Activated CD4-positive, alpha-beta T cell treated with anti-CD3 and anti-CD28 coated beads for 24 hours (primary cell): Measurements from ENCODE around the gene OR2S2.
"Not testable (repeated sequence)": the region's sequence is repeated elsewhere in the genome, so short reads cannot be mapped to it uniquely, and the experiment has no call there.

Experiments
- DNase-seq, 2 donors: peaks; one replicate each; pipeline ENCODE4 v3.0.0-alpha.2; 2020; ENCODE audit warnings: low read depth in 2 of 2

Gene OR2S2

GRCh38 chr9:35962126-35962906 is 4.4 kb upstream of the OR2S2 start:
- DNase-seq = no peak

DNA sequence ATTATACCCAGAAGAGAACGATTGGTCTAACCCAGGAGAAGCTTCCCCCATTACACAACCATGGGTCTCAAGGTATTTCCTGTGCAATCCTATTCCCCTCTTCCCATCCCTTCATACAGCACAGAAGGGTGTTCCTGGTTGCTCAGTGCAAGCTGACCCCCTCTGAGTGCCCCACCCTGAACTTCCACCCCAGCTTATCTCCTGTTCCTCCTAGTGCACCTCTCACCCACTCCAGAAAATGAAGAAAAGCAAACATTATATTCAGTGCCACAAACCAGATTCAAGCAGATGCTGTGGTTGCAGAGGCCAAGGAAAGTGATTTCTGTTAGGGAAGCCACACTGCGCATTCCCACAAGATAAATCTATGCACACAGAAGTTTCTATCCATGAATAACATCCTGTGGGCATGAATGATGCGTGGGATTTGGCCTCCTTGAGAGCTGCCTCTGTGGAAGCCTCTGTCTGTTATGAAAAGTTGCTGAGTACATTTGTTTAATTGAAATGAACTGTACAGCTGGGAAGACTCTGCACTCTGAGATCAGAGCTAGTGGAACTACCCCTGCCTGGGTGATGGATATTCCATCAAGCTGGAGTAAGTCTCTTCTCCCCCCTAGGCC is 2.2 kb upstream of the OR2S2 start:
- DNase-seq = no peak

DNA sequence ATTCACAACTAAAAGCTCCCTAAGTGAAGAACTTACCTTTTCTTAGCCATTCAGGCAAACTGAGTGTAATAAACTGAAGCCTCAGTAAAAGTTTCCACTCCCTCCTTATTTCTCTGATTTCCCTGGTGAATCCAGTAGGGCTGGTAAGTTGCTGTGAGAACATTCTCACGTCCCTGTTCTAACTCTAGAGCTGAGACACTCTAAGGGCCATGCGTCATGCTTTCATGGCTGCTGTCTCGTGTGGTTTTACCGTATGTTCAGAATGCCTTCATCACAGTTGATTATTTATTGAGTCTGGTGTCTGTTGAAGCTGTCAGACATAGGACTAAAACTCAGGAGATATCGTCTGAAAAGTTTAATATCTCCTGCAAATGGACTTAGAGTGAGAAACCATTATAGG is 1.3 kb downstream of the OR2S2 start:
- DNase-seq = no peak

DNA sequence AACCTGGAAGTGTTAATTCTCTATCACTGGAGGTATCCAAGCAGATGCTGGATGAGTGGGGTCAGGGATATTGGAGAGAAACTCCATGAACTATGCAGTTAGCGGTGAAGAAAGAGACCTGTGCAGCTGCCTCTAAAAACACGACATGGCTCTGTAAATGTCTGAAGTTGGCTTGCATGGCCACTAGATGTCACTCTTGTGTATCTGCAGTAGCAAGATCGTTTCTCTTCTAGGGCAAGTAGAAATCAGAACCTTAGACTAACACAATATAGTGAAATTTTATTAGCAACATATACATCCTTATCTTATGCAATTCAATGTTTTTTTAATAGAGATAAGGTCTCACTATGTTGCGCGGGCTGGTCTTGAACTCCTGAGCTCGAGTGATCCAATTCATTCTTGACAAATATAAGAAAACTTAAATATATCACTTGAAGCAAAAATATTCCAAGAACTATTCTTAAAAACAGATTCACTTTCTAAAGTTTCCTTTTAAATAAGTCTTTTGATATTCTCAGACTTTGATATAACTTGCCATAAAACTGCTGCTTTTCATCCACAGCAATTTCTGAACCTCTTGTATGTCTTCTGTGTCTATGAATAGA is 2.9 kb downstream of the OR2S2 start:
- peak in 1 of 2 donors; percentile 10 for DNase-seq

- no peak for DNase-seq
Observed at GRCh38 chr9:35952526-35953191, 5.3 kb downstream of the OR2S2 start.

GRCh38 chr9:35951736-35952135 is 6.2 kb downstream of the OR2S2 start:
- DNase-seq = no peak

GRCh38 chr9:35948901-35949318 is 9.0 kb downstream of the OR2S2 start:
- no peak for DNase-seq

DNA sequence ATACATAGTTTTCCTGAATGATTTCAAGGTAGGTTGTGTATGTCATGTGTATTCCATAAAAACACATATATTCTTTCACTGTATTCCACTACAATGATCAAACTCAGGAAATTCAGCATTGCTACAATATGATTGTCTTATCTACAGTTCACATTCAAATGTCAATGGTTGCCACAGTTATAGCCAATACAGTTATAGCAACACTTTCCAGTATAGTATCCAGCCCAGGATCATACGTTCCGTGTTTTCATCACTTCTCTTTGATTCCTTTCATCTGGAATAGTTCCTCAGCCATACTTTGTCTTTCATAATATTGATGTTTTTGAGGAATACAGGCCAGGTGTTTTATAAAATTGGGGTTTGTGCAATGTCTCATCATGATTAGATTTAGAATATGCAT is 9.5 kb downstream of the OR2S2 start:
- DNase-seq = no peak

- DNase-seq = peak; percentile 64 to 65
Observed at GRCh38 chr9:35945341-35946018, 12.5 kb downstream of the OR2S2 start.

- DNase-seq = no peak
Observed at GRCh38 chr9:35944841-35945240, 13.1 kb downstream of the OR2S2 start.

DNA sequence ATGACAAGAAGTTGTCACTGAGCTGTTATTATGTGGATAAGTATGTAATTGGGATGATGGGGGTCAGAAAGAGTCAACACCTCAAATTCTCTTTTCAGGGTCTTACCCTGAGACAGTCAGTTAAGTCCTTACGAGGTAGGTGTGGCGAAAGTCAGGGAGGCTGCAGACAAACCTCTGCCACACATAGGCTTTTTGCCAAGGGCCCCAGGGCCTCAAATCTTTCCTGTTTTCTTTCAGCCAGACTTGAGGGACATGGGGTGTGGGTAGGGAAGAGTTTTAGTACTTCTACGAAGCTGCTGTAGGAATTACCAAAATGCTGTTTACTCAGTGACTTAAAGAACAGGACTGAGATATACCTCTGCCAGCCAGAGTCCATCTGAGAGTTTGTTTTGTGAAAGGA is 13.8 kb downstream of the OR2S2 start:
- no peak for DNase-seq

- DNase-seq = no peak
Observed at GRCh38 chr9:35942286-35942685, 15.7 kb downstream of the OR2S2 start.

DNA sequence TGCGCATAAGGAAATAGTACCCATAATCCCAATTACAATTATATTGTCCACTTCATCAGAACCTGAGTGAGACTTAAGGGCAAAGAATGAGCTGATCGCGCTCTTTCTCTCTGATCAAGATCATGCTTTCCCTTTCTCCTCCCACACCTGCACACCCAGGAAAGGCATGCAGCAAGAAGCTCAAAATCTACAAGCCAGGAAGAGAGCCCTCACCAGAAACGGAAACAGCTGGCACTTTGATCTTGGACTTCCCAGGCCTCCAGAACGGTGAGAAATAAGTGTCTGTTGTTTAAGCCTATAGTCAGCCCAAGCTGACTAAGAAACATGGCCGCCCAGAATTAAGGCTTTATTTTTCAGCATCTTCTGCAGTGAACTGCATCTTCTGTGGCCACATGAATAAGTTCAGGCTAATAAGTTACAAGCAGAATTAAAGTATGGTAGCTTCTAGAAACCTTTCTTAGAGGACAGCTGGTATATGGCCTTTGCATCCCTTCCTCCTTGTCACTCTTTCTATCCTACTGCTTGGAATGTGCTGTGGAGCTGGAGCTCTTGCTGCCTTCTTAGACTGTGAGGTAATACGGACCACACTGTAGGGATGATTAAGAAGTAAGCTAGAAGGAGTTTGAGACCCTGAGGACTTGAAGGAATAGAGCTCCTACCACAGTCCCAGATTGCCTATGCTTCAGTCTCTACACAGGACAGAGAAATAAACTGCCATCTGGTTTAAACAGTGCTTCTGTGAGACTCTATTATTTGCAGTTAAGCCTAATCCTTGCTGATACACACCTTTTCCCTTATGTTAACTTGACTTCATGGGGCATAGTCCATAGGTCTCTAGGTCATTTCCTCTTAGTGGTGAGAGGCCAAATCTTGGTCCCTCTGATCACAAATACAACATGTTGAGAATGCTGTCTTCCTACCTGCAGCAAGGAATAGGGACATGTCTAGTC is 17.2 kb downstream of the OR2S2 start:
- peak in 1 of 2 donors; percentile 7 for DNase-seq

DNA sequence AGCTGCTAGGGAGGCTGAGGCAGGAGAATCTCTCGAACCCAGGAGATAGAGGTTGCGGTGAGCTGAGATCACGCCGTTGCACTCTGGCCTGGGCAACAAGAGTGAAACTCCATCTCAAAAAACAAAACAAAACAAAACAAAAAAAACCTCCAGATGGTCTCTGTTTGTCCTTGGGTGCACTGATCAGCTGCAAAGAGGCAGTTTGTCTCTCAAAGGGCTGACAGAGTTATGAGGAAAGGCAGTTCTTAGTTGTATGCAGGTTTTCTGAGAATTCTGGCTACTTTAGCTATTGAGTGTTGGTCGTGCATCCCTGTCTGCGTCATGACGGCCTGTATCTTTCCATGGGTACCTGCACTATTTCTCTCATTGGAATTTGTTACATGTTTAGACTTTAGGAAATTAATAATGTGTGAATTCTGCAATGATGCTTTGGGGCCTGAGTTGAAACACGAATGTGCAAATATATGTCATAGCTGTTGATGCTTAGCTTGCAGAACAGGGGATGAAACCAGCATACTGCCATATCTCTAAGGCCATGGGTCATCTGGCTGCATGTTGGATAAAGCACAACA is 18.2 kb downstream of the OR2S2 start:
- no peak for DNase-seq

DNA sequence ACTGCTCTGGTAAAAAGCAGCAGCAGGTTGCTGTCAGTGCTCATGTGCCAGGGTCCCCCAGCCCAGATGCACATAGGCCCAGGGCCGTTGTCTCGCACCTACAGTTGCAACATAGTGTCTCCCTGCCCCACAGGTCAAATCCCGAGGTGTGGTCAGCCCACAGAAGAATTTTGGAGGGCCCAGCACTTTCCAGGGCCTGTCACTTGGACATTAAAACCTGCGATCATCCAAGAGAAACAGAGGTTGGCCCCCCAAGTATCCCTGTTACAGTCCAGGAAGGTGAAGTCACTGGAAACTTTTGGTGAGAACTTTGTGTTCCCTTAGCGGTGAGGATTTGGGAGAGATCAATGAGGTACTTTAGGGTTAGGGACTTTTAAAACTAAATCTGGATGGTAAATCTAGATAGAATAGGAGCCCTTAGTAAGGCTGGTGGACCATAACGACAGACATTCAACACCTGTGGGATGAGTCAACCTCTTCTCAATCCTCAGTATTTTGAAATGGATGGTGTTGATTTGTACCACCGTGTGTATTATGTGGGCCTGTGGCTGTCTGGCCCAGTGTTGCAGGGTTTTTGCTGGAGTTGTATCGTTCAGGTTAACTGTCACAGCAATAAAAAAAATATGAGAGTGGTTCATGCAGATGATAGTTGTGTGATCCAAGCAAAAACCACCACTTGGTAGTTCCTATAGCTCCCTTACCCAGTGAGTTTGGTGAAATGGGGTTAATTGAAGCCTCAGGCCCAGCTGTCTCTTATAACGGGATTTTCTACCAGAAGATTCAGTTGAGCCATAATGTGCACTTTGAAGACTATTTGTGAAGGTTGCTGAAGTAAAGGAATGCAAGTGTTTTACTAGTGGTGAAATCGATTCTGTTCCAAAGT is 19.2 kb downstream of the OR2S2 start:
- DNase-seq = no peak

DNA sequence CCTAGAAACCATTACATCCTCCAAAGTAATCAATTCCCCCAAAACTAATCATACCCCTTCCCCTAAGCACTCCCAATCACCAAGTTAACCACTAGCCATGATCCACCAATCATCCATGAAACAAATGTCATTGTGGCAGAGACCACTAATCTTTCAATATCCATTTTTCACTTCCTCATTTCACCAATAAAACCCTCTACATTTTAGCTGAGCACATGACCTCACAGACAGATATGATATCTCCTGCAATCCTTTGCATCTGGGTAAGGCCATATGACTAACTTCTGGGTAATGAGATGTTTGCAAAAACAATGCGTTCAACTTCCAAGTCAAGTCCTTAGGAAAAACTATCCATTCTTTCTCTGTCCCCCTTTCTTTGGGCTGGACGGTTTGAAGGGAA is 20.7 kb downstream of the OR2S2 start:
- no peak for DNase-seq

- no peak for DNase-seq
Observed at GRCh38 chr9:35935755-35936509, 22.0 kb downstream of the OR2S2 start.

DNA sequence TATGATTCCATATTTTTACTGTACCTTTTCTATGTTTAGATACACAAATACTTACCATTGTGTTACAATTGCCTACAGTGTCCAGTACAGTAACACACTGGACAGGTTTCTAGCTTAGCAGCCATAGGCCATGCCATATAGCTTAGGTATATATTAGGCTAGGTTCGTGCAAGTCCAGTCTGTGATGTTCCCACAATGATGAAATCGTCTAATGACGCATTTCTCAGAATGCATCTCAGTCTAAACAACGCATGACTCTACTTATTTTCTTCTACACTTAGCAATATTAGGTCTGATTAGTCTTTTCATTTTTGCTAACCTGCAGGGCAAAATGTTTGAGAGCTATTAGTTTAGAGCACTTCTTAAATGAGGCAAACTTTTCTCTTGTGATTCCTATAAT is 22.7 kb downstream of the OR2S2 start:
- no peak for DNase-seq

GRCh38 chr9:35934069-35934468 is 23.9 kb downstream of the OR2S2 start:
- not testable (repeated sequence) for DNase-seq
